ENCODE data around the gene FBXO45.
"Not testable (repeated sequence)": the region's sequence is repeated elsewhere in the genome, so short reads cannot be mapped to it uniquely, and the experiment has no call there.

The FBXO45 gene, protein sequence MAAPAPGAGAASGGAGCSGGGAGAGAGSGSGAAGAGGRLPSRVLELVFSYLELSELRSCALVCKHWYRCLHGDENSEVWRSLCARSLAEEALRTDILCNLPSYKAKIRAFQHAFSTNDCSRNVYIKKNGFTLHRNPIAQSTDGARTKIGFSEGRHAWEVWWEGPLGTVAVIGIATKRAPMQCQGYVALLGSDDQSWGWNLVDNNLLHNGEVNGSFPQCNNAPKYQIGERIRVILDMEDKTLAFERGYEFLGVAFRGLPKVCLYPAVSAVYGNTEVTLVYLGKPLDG

DNA sequence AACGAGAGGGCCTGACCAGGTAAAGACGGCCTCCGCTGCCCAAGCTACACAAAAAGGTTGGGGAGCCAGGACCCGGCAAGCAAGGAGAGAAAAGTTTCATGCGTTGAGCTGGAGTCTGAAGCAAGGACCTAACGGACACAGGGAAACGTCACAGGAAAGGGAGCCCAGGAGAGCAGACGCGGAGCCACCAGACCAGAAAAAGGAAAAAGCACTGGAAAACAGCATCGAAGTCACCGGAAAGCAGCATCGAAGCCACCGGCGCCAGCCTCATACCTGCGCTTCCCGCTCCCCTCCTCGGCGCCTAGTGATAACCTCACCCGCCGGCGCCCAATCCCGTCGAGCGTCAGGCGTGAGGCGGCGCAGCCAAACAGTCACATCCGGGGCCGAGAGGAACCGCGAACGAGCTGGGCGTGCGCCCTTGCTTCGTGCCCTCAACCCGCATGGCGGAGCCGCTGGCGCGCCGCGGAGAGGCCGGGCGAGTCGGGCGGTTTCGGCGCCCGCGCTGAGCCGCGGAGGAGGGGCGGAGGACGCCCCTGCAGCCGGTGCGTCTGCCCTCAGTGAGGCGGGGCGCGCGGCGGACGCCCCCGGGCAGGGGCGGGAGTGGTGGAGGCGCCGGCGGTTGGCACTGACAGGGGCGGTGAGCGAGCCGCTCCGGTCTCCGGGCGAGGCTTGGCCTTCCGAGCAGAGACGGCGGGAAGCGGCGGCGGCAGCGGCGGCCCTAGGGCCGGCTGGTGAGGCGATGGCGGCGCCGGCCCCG lies at the start of gene FBXO45, which contains the start of gene WDR53:
Gene FBXO45 (plus strand): TSS at position 415 of the 757 bp plus-strand sequence. CDS start 325 bp downstream, at position 740.
Gene WDR53 (minus strand): TSS at position 309 of the 757 bp plus-strand sequence. CDS start 7,079 bp downstream, outside the sequence.
- peak; percentile 94 for DNase-seq

DNA sequence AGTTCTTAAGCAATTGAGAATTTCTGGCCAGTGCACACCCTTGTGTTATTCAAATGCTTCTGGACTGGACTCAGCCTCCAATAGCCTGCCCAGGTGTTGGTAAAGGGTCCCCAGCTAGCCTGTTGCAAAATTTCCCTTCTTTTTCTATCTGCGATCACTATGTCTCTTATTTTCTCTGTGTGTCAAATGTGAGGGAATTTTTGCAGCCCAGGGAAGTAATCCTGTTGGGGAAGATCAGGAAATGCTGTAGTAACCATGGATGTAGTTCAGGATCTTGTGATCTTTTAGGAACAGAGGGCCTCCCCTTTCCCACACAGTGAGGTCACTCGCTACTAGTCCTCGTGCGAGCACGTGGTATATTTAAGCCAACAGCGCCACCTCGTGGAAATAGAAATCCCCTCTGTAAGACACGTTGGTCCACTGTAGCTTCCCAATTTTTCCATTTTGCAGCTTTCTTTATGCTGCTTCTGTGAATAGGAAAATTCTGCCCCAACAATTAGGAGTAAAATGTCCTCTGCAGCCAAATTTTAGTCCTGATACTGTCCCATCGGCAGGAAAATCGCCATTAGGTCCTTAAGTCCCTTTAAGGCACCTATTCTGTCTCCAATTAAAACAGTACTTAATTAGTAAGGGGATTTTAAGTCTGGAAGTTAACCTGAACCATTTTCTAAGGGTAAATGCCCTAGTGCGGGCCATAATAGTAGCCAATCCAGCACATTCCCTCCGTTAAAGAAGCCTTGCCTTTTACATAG lies 49.3 kb upstream of the FBXO45 start:
- DNase-seq: peak; percentile 50

DNA sequence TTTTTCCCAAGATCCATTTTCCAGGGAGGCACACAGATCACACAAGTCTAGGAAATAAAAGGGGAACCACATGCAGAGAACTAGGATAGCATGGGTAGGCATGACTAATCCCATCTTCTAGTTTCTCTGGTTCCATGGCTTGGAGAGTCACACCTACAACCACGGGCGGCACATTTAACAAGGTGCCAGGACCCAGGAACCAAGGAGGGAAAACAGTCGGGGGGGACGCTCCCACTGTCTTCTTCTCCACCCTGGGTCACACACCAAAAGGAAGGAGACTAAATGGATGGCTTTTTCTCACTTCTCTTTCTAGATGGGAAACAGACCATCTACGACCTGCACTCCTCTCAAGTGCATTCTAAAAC lies 48.8 kb upstream of the FBXO45 start:
- DNase-seq: no peak

DNA sequence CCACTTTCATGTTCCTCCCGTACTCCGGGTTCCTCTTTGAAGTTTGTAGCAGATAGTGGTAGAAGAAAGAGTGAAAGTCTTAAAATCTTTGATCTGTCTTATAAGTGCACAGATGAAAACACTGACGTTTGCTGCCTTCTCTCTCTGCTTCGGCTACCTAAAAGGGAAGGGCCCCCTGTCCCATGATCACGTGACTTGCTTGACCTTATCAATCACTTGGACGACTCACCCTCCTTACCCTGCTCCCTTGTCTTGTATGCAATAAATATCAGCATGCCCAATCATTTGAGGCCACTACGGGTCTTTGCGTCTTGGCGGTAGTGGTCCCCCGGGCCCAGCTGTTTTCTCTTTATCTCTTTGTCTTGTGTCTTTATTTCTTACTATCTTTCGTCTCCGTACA lies 47.2 kb upstream of the FBXO45 start:
- DNase-seq: not testable (repeated sequence)

DNA sequence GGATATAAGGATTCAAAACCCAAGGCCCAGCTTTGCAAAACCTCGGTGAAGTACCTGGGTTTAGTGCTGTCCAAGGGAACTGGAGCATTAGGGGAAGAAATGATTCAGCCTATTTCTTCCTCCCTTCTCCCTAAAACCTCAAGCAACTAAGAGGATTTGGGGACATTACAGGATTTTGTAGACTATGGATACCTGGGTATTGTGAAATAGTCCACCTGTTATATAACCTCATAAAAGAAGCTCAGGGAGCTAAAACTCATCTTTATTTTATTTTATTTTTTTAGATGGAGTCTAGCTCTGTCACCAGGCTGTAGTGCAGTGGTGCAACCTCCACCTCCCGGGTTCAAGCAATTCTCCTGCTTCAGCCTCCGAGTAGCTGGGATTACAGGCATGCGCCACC lies 44.6 kb upstream of the FBXO45 start:
- DNase-seq: no peak

DNA sequence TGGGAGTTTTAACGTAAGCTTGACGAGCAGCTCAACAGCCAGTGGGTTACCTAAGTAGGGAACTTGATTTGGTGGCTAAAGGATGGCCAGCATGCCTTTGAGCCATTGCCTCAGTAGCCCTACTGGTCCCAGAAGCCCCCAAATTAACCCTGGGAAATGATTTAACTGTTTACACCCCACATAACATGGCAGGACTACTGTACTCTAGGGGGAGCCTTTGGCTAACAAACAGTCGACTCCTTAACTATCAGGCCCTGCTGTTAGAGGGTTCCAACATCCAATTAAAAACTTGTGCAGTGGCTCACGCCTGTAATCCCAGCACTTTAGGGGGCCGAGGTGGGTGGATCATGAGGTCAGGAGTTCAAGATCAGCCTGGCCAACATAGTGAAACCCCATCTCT lies 43.9 kb upstream of the FBXO45 start:
- DNase-seq: no peak

DNA sequence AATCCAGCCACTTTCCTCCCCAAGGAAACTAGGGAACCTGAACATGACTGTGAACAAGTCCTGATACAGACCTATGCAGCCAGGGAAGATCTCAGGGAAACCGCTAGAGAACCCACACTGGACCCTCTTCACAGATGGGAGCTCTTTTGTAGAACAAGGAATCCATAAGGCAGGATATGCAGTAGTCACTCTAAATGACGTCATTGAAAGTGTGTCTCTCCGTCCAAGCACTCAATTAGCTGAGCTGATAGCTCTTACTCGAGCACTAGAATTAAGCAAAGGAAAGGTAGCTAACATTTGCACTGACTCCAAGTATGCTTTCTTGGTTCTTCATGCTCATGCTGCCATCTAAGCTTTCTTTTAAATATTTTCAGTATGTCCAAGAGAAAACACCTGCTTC lies 43.3 kb upstream of the FBXO45 start:
- no peak for DNase-seq

DNA sequence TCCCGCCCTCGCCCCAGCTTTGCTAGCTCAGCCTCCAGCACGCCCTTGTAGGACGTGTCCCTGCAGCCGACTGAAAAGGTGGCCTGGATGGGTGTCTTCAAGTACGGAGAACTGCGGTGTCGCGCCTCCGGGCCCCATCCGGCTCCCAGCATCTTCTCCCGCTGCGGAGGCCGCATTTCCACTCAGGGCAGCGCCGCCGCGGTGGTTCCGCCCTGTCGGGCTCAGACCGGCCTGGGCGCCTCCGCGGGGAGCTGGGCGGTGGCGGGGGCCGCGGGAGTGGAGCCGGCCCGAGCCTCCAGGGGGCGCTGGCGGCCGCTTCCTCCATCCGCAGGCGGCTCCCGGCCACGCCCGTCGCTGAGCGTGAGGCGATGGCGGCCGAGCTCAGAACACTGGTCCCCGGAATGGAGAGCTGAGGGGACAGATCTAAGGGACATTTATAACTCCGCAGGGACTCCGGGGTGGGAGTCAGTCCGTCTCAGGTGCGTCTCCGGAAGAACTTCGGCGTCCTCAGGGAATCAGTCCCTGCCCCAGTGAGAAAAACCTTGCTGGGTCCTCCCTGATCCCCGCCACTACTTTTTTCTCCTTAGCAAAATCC lies 39.7 kb upstream of the FBXO45 start:
- peak; percentile 76 for DNase-seq

DNA sequence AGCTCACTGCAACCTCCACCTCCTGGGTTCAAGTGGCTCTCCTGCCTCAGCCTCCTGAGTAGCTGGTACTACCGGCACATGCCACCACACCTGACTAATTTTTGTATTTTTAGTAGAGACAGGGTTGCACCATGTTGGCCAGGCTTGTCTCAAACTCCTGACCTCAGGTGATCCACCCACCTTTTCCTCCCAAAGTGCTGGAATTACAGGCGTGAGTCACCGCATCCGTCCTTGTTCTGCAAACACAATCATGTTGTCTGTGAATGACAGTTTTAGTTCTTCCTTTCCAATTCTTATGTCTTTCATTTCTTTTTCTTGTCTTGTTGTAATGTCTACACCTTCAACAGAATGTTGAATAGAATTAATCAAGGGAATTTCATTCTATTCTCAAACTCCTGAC lies 37.0 kb upstream of the FBXO45 start:
- DNase-seq: no peak

DNA sequence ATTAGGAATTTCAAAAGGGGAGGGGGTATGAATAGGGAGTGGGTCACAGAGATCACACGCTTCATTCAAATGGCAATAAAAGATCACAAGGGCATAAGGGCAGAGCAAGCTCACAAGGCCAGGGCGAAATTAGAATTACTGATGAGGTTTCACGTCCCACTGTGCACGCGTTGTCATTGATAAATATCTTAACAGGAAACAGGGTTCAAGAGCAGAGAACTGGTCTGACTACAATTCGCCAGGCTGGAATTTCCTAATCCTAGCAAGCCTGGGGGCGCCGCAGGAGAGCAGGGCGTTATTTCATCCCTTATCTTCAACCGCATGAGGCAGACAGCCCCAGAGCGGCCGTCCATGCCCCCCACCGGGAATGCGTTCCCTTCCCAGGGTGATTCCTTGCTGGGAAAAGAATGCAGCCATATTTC lies 35.2 kb upstream of the FBXO45 start:
- DNase-seq: no peak

DNA sequence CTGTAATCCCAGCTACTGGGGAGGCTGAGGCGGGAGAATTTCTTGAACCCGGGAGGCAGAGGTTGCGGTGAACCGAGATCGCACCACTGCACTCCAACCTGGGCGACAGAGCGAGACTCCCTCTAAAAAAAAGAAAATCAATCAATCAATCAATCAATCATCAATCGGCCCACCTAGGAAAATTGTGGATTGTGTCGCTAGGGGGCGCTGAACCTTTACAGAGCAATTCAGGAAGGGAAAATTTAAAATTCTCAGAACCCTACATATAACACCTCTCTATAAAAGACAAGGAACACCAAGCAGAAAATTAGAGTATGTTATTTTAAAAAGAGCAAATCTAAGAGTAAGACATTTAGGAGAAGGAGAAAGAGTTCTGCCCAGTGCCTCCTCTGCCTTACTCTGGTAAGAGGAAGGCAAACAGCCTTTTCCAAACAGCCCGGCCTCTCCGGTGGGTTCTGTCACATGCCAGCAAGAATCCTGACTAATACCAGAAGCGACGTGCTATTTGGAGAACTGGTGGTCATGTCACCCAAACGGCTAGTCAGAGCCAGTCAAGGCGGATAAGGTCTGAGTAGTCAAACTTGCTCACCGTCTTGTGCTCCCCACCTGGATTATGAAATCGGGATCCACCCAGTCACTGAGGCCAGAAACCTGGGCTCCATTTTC lies 31.0 kb upstream of the FBXO45 start:
- peak; percentile 20 for DNase-seq

DNA sequence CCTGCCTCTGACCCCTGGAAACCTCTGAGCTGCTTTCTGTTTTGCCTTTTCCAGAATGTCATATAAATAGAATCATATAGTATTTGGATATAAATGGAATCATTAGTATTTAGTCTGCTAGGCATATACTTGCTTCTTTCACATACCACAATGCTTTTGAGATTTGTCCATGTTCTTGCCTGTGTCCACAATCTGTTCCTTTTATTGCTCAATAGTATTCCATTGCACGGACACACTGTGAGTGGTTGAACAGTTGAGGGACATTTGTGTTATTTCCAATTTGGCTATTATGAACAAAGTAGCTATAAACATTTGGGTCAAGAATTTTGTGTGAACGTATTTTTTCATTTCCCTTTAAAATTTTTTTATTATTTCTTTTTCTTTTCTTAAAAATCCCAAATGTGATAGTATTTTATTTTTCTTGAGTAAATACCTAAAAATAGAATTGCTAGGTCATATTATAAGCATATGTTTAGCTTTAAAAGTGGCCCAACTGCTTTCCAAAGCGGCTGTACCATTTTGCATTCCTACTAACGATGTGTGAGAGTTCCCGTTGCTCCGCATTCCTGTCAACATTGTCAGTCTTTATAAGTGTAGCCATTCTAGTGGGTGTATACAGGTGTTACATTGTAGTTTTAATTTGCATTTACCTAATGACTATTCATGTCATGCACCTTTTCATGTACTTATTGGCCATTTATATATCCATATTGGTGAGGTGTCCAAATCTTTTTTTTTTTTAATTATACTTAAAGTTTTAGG lies 26.6 kb upstream of the FBXO45 start:
- DNase-seq: no peak

DNA sequence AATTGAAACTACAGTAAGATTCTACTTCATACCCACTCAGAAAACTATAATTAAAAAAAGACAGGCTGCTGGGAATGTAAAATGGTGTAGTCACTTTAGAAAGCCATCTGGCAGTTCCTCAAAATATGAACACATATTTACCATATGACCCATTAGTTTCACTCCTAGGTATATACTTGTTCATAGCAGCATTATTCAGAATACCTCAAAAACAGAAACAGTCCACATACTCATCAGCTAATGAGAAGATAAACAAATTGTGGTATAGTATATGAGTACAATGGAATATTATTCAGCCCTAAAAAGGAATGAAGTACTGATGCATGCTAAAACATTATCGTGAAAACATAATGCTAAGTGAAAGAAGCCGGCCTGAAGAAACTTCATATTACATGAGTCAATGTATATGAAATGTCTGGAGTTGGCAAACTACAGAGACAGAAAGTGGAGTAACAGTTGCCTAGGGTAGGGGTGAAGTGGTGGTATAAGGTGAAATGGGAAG lies 23.9 kb upstream of the FBXO45 start:
- no peak for DNase-seq

DNA sequence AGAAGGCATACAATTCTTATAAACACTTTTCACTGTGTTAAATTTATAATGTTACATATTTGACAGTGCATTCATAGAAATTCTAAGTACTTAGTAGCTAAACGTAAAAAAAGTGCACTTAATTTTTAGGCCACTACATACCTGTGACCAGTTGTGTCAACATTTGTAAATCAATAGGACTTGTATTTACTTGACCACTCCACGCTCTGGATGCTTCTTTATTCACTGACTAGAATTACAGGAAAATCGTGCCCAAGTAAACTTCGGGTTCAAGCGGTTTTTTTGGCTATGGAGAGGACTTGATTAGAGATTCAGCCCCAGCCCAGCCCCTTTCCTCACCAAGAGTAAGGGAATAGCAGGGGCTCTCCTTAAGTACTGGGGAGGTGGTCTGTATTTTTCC lies 21.9 kb upstream of the FBXO45 start:
- no peak for DNase-seq

DNA sequence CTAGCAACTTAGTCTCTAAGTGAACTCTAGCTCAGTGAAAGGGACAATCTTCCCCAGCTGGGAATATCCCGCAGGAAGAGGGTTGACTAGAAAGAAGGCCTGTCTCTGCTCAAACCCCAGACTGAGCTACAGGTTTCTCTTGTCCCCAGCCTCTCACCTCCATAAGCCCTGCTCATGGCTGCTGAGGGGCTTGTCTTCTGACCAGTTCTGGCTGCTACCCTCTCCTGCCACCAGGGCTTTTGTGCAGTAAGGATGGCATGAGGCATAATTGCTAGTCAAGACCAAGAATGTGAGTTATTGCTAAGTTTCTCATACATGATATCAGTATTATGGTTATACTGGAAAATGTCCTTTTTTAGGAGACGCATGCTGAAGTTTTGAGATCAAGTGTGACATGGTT lies 21.4 kb upstream of the FBXO45 start:
- DNase-seq: no peak

DNA sequence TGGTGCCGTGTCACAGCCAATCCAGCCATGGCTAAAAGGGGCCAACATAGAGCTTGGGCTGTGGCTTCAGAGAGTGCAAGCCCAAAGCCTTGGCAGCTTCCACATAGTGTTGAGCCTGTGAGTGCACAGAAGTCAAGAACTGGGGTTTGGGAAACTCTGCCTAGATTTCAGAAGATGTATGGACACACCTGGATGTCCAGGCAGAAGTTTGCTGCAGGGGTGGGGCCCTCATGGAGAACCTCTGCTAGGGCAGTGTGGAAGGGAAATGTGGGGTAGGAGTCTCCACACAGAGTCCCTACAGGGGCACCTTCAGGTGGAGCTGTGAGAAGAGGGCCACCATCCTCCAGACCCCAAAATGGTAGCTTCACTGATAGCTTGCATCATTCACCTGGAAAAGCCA lies 19.1 kb upstream of the FBXO45 start:
- DNase-seq: not testable (repeated sequence)

DNA sequence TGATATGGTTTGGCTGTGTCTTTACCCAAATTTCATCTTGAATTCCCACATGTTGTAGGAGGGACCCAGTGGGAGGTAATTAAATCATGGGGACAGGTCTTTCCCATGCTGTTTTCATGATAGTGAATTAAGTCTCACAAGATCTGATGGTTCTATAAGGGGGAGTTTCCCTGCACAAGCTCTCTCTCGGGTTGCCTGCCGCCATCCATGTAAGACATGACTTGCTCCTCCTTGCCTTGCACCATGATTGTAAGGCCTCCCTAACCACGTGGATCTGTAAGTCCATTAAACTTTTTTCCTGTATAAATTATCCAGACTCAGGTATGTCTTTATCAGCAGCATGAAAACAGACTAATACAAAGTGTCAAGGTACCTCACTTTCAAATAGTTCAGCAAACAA lies 18.3 kb upstream of the FBXO45 start:
- DNase-seq: not testable (repeated sequence)

DNA sequence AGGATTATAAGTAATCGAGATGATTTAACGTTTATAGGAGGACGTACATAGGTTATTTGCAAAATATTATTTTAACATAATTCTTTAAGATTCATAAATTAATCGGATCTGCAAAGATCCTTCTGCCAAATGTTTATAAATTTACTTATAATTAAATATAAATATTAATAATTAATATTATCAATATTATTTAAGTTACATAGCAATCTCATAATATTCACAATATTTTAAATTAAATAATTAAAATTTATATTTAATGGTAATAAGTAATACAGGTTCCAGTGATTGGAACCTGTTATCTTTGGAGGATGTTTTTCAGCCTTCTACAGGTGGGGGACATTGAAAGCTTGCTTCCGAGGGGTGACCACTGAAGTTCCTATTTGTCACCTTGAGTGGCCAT lies 16.2 kb upstream of the FBXO45 start:
- DNase-seq: no peak

DNA sequence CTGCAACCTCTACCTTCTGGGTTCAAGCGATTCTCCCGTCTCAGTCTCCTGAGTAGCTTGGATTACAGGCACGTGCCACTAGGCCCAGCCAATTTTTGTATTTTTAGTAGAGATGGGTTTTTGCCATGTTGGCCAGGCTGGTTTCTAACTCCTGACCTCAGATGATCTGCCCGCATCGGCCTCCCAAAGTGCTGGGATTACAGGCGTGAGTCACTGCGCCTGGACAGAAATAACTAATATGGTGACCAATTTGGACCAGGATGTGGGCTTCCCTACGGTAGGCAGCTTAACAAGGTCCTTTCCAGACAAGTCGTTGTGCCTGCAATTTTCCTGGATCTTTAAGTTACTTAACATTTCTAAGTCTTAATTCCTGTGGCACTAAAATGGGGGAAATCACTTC lies 14.9 kb upstream of the FBXO45 start:
- no peak for DNase-seq

DNA sequence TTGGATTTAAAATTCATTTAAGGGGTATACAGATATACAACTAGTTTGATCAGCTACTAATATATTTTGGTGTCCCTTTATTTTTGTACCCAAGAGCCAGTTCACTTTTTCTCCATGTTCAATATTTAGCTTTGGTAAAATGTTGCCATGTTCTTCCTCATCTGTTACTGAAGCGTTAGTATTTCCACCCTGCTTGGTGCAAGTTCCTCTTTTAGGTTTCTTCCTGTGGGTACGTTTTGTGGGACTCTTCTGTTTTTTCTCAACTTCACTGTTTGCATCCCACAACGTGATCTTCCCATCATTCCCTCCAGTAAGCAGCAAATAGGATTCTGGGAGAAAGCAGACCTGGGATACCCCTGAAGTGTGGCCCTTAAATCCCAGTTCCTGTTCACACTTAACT lies 14.3 kb upstream of the FBXO45 start:
- no peak for DNase-seq

DNA sequence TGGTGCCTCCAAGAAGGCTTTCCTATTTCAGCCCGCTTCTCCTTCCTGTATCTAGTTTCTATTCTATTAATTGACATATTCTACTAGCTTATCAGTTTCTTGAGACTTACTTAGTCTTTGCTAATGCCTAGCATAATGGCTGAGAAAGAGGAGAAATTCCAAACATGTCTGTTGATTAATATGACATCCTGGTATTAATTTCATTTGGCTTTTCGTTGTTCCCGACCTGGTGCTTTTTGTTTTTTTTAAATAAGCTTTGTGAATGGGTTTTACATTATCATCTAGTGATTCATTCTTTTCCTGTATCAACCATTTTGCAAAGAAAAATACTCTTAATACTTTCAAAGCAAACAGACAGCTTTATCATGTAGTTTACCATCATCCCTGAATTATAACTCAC lies 13.2 kb upstream of the FBXO45 start:
- no peak for DNase-seq

DNA sequence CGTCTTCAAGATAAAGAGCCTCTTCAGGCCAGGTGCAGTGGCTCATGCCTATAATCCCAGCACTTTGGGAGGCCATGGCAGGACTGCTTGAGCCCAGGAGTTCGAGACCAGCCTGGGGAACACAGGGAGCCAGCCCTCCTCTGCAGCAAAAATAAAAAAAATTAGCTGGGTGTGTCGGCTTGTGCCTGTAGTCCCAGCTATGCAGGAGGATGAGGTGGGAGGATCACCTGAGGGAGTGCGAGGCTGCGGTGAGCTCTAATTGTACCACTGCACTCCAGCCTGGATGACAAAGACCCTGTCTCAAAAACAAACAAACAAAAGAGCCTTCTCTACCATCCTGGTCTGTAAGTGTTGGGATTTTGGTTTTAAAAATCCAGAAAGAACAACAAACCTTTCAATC lies 11.2 kb upstream of the FBXO45 start:
- no peak for DNase-seq
